ENCODE results near the gene CFAP70.
A peak's percentile ranks its signal among the peaks of the same experiment; 100 is the strongest.

Gene CFAP70

DNA sequence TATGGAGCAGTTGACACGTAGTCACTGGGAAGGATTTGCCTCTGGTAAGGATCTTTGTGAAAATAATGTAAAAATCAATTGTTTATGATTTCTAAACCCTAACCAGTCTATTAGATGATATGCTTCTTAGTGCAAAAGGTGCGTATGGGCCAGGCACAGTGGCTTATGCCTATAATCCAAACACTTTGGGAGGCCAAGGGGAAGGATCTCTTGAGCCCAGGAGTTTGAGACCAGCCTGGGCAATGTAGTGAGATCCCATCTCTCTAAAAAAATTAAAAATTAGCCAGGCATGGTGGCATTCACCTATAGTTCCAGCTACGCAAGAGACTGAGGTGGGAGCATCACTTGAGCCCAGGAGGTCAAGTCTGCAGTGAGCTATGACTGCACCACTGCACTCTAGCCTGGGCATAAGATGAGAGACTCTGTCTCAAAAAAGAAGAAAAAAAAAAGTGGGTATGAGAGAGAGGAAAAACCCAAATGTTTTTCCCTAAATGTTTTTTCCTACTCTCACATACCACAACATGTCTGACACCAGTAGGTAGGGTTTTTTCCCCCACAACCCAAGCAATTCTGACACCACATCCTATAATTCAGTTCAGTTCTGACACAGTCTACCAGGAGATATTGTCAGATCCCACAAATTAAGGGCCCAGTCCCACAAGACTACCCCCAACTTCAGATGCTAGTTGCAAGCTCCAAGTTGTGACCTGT, 148.1 kb downstream of the CFAP70 start:
- no peak for DNase-seq

GRCh38 chr10:73209705-73210104, 149.0 kb downstream of the CFAP70 start:
- peak; percentile 3 for DNase-seq

- DNase-seq = no peak
Observed at GRCh38 chr10:73207883-73208282, 150.8 kb downstream of the CFAP70 start.

GRCh38 chr10:73206385-73206784, 152.3 kb downstream of the CFAP70 start:
- no peak for DNase-seq

DNA sequence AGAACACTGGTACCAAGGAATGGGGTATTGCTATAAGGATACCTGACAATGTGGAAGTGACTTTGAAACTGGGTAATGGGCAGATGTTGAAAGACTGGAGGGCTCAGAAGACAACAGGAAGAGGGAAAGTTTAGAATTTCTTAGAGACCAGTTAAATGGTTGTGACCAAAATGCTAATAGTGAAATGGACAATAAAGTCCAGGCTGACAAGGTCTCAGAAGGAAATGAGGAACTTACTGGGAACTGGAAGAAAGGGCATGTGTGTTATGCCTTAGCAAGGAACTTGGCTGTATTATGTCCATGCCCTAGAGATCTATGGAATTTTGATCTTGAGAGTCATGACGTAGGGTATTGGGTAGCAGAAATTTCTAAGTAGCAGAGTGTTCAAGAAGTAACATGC, 152.8 kb downstream of the CFAP70 start:
- DNase-seq = no peak

DNA sequence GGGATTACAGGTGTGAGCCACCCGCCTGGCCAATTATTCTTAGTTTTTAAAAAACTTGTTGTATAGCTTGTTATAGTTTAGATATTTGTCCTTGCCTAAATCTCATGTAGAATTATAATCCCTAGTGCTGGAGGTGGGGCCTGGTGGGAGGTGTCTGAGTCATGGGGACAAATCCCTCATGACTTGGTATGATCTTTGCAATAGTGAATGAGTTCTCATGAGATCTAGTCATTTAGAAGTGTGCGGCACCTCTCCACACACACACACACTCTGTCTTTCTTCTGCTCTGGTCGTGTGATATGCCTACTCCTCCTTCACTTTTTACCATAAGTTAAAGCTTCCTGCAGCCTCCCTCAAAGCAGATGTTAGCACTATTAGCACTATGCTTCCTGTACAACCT, 153.6 kb downstream of the CFAP70 start:
- no peak for DNase-seq

Measured in NCI-H2171 treated with DMSO at 0.1 percent for 48 hours (cell line).